HEK293 (cell line): ENCODE measurements around the gene TIMM21.

ENCODE experiments used
- CTCF ChIA-PET: fragments of 350-600 bp; formaldehyde crosslinking; extraction: SDS; loops from one replicate; lab custom pipeline; 2021; ENCODE audit warnings: antibody characterized with exemption; lab: Yijun Ruan, JAX
- POLR2A ChIA-PET: fragments of 300-600 bp; formaldehyde crosslinking; extraction: SDS; loops from one replicate; lab custom pipeline; 2020; ENCODE audit warnings: antibody characterized with exemption, inconsistent platforms; lab: Yijun Ruan, JAX
- H3K27ac ChIP-seq: fragments of 200-500 bp; sonication (Bioruptor generic); 2 replicates; pipeline ENCODE4 v1.5.1; 2014; ENCODE audit warnings: low read depth, low read length, control low read depth, inconsistent platforms; ENCODE audit errors: extremely low read depth
- H3K36me3 ChIP-seq, 2 experiments: fragments of 200-500 bp in 1 of 2; sonication (Bioruptor generic) in 1 of 2; 1 replicate in 1 of 2; 2 replicates in 1 of 2; pipeline ENCODE4 v1.5.1; 2014 to 2017; ENCODE audit warnings: inconsistent platforms in 2 of 2, low read length in 2 of 2; ENCODE audit not compliant: control insufficient read depth in 2 of 2, insufficient read depth in 1 of 2
- H3K4me1 ChIP-seq: fragments of 200-500 bp; sonication (Bioruptor generic); 2 replicates; pipeline ENCODE4 v1.5.1; 2014; ENCODE audit warnings: mild to moderate bottlenecking, low read length, inconsistent platforms; ENCODE audit not compliant: control insufficient read depth, insufficient read depth
- H3K4me3 ChIP-seq: 2 replicates; pipeline ENCODE4 v1.5.1; 2011; ENCODE audit warnings: low read depth, mild to moderate bottlenecking, control low read depth, low read length, moderate library complexity
- H3K9me3 ChIP-seq: fragments of 200-500 bp; sonication (Bioruptor generic); 2 replicates; pipeline ENCODE4 v1.5.1; 2014; ENCODE audit warnings: low read depth, low read length, inconsistent platforms; ENCODE audit not compliant: control insufficient read depth, insufficient read depth
- ELK4 ChIP-seq: IDR thresholded peaks from 2 replicates; pipeline ENCODE4 v1.6.1; 2011; ENCODE audit warnings: mild to moderate bottlenecking, low read depth, low read length, borderline replicate concordance
- FEZF1 ChIP-seq: fragments of 450-650 bp; formaldehyde crosslinking; IDR thresholded peaks from 2 replicates; pipeline ENCODE4 v1.5.1; 2016; ENCODE audit warnings: missing biosample characterization, missing genetic modification characterization
- HOXA7 ChIP-seq: sonication (generic); formaldehyde crosslinking; IDR thresholded peaks from 2 replicates; pipeline ENCODE4 v1.8.1; 2022; ENCODE audit warnings: missing genetic modification reagents, borderline replicate concordance
- IKZF3 ChIP-seq: fragments of 450-650 bp; IDR thresholded peaks from 2 replicates; pipeline ENCODE4 v1.5.0; 2018; ENCODE audit warnings: missing biosample characterization, mild to moderate bottlenecking, missing genetic modification characterization, moderate library complexity
- SALL2 ChIP-seq: fragments of 450-650 bp; formaldehyde crosslinking; IDR thresholded peaks from 2 replicates; pipeline ENCODE4 v1.5.0; 2017; ENCODE audit warnings: missing biosample characterization, mild to moderate bottlenecking, missing genetic modification characterization, borderline replicate concordance
- SCRT2 ChIP-seq: fragments of 450-650 bp; formaldehyde crosslinking; IDR thresholded peaks from 2 replicates; pipeline ENCODE4 v1.5.1; 2016; ENCODE audit warnings: missing biosample characterization, missing genetic modification characterization
- WT1 ChIP-seq: fragments of 450-650 bp; formaldehyde crosslinking; IDR thresholded peaks from 2 replicates; pipeline ENCODE4 v1.5.1; 2016; ENCODE audit warnings: missing biosample characterization, missing genetic modification characterization
- ZBTB20 ChIP-seq: fragments of 450-650 bp; formaldehyde crosslinking; IDR thresholded peaks from 2 replicates; pipeline ENCODE4 v1.5.1; 2016; ENCODE audit warnings: missing biosample characterization, missing genetic modification characterization
- ZFP37 ChIP-seq: fragments of 450-650 bp; formaldehyde crosslinking; IDR thresholded peaks from 2 replicates; pipeline ENCODE4 v1.5.1; 2016; ENCODE audit warnings: missing biosample characterization, missing genetic modification characterization
- ZNF155 ChIP-seq: fragments of 450-650 bp; formaldehyde crosslinking; IDR thresholded peaks from 2 replicates; pipeline ENCODE4 v1.5.1; 2016; ENCODE audit warnings: missing biosample characterization, missing genetic modification characterization
- ZNF169 ChIP-seq: fragments of 450-650 bp; formaldehyde crosslinking; IDR thresholded peaks from 2 replicates; pipeline ENCODE4 v1.5.1; 2016; ENCODE audit warnings: missing biosample characterization, missing genetic modification characterization
- ZNF2 ChIP-seq: fragments of 450-650 bp; formaldehyde crosslinking; IDR thresholded peaks from 2 replicates; pipeline ENCODE4 v1.5.1; 2016; ENCODE audit warnings: missing biosample characterization, missing genetic modification characterization
- ZNF211 ChIP-seq: fragments of 450-650 bp; formaldehyde crosslinking; IDR thresholded peaks from 2 replicates; pipeline ENCODE4 v1.5.1; 2016; ENCODE audit warnings: low read depth, missing biosample characterization, missing genetic modification characterization
- ZNF266 ChIP-seq: fragments of 450-650 bp; formaldehyde crosslinking; IDR thresholded peaks from 2 replicates; pipeline ENCODE4 v1.5.1; 2016; ENCODE audit warnings: missing biosample characterization, missing genetic modification characterization, low read depth
- ZNF426 ChIP-seq: fragments of 450-650 bp; formaldehyde crosslinking; IDR thresholded peaks from 2 replicates; pipeline ENCODE4 v1.5.1; 2017; ENCODE audit warnings: missing biosample characterization, missing genetic modification characterization, mild to moderate bottlenecking, inconsistent platforms, moderate library complexity
- ZNF488 ChIP-seq: fragments of 450-650 bp; formaldehyde crosslinking; IDR thresholded peaks from 2 replicates; pipeline ENCODE4 v1.5.1; 2016; ENCODE audit warnings: missing biosample characterization, missing genetic modification characterization
- ZNF510 ChIP-seq: fragments of 450-650 bp; formaldehyde crosslinking; IDR thresholded peaks from 2 replicates; pipeline ENCODE4 v1.5.1; 2018; ENCODE audit warnings: mild to moderate bottlenecking, missing genetic modification characterization, missing biosample characterization; ENCODE audit not compliant: insufficient replicate concordance
- ZNF521 ChIP-seq: fragments of 450-650 bp; formaldehyde crosslinking; IDR thresholded peaks from 2 replicates; pipeline ENCODE4 v1.5.1; 2017; ENCODE audit warnings: missing biosample characterization, mild to moderate bottlenecking, missing genetic modification characterization
- ZNF549 ChIP-seq: fragments of 450-650 bp; IDR thresholded peaks from 2 replicates; pipeline ENCODE4 v1.5.1; 2018; ENCODE audit warnings: missing biosample characterization, missing genetic modification characterization, mild to moderate bottlenecking, inconsistent platforms, moderate library complexity
- ZNF585B ChIP-seq: fragments of 450-650 bp; formaldehyde crosslinking; IDR thresholded peaks from 2 replicates; pipeline ENCODE4 v1.5.1; 2016; ENCODE audit warnings: missing biosample characterization, missing genetic modification characterization
- ZNF658 ChIP-seq: fragments of 450-650 bp; formaldehyde crosslinking; IDR thresholded peaks from 2 replicates; pipeline ENCODE4; 2016; ENCODE audit warnings: missing biosample characterization, missing genetic modification characterization
- ZNF664 ChIP-seq: fragments of 450-650 bp; formaldehyde crosslinking; IDR thresholded peaks from 2 replicates; pipeline ENCODE4 v1.5.1; 2016; ENCODE audit warnings: missing biosample characterization, missing genetic modification characterization
- ZNF701 ChIP-seq: fragments of 450-650 bp; formaldehyde crosslinking; IDR thresholded peaks from 2 replicates; pipeline ENCODE4 v1.5.1; 2016; ENCODE audit warnings: missing biosample characterization, missing genetic modification characterization
- ZNF747 ChIP-seq: fragments of 450-650 bp; formaldehyde crosslinking; IDR thresholded peaks from 2 replicates; pipeline ENCODE4 v1.5.1; 2016; ENCODE audit warnings: missing biosample characterization, missing genetic modification characterization
- ZNF76 ChIP-seq: fragments of 450-650 bp; formaldehyde crosslinking; IDR thresholded peaks from 2 replicates; pipeline ENCODE4; 2016; ENCODE audit warnings: low read depth, missing biosample characterization, missing genetic modification characterization, borderline replicate concordance
- ZSCAN30 ChIP-seq: fragments of 450-650 bp; IDR thresholded peaks from 2 replicates; pipeline ENCODE4 v1.5.1; 2018; ENCODE audit warnings: missing biosample characterization, mild to moderate bottlenecking, missing genetic modification characterization, moderate library complexity
- ZXDB ChIP-seq: fragments of 450-650 bp; formaldehyde crosslinking; IDR thresholded peaks from 2 replicates; pipeline ENCODE4 v1.5.1; 2016; ENCODE audit warnings: missing biosample characterization, missing genetic modification characterization
- TF ChIP-seq, protein P1 (sequence below): fragments of 450-650 bp; formaldehyde crosslinking; IDR thresholded peaks from 2 replicates; pipeline ENCODE4 v1.5.1; 2016; ENCODE audit warnings: missing biosample characterization, missing genetic modification characterization
- TF ChIP-seq, protein P2 (sequence below): fragments of 450-650 bp; formaldehyde crosslinking; IDR thresholded peaks from 2 replicates; pipeline ENCODE4 v1.5.1; 2016; ENCODE audit warnings: missing biosample characterization, missing genetic modification characterization
- TF ChIP-seq, protein P3 (sequence below): fragments of 450-650 bp; formaldehyde crosslinking; IDR thresholded peaks from 2 replicates; pipeline ENCODE4 v1.5.1; 2016; ENCODE audit warnings: missing biosample characterization, missing genetic modification characterization

TIMM21 gene

GRCh38 chr18:74128159-74128558 is 20.2 kb upstream of the TIMM21 start (continued):
- TF ChIP-seq, protein P1, sequence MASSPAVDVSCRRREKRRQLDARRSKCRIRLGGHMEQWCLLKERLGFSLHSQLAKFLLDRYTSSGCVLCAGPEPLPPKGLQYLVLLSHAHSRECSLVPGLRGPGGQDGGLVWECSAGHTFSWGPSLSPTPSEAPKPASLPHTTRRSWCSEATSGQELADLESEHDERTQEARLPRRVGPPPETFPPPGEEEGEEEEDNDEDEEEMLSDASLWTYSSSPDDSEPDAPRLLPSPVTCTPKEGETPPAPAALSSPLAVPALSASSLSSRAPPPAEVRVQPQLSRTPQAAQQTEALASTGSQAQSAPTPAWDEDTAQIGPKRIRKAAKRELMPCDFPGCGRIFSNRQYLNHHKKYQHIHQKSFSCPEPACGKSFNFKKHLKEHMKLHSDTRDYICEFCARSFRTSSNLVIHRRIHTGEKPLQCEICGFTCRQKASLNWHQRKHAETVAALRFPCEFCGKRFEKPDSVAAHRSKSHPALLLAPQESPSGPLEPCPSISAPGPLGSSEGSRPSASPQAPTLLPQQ = no peak
- TF ChIP-seq SCRT2 (tag by site-specific recombination) = no peak
- no peak for TF ChIP-seq FEZF1 (tag by site-specific recombination)
- no peak for TF ChIP-seq ZNF521 (tag by site-specific recombination)

- no peaks in the 10 kb centered on the region for H3K36me3 ChIP-seq
- CTCF ChIA-PET = no interaction called here
- H3K4me1 ChIP-seq = no peaks in the 10 kb centered on the region
- no peak overlapping the region for H3K27ac ChIP-seq
- no peaks in the 10 kb centered on the region for H3K9me3 ChIP-seq
- POLR2A ChIA-PET = no interaction called here
- TF ChIP-seq ZNF510 (tag by site-specific recombination) (no peak), HOXA7 (no peak), ZBTB20 (no peak), ZNF658 (no peak), ZNF549 (tag by site-specific recombination) (no peak), ZNF426 (tag by site-specific recombination) (no peak), ZSCAN30 (tag by site-specific recombination) (no peak), ZNF747 (tag by site-specific recombination) (no peak), ZNF2 (no peak), ZNF664 (tag by site-specific recombination) (no peak), ZNF701 (tag by site-specific recombination) (no peak), ZNF211 (tag by site-specific recombination) (no peak), WT1 (tag by site-specific recombination) (no peak)
- TF ChIP-seq, protein P2, sequence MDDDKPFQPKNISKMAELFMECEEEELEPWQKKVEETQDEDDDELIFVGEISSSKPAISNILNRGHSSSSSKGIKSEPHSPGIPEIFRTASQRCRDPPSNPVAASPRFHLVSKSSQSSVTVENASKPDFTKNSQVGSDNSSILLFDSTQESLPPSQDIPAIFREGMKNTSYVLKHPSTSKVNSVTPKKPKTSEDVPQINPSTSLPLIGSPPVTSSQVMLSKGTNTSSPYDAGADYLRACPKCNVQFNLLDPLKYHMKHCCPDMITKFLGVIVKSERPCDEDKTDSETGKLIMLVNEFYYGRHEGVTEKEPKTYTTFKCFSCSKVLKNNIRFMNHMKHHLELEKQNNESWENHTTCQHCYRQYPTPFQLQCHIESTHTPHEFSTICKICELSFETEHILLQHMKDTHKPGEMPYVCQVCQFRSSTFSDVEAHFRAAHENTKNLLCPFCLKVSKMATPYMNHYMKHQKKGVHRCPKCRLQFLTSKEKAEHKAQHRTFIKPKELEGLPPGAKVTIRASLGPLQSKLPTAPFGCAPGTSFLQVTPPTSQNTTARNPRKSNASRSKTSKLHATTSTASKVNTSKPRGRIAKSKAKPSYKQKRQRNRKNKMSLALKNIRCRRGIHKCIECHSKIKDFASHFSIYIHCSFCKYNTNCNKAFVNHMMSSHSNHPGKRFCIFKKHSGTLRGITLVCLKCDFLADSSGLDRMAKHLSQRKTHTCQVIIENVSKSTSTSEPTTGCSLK (tag by site-specific recombination) = no peak
- TF ChIP-seq, all 188 proteins: peak for 0
- no peak overlapping the region for H3K4me3 ChIP-seq
Measured at GRCh38 chr18:74131124-74131523, 17.2 kb upstream of the TIMM21 start.

GRCh38 chr18:74132201-74132600 is 16.1 kb upstream of the TIMM21 start:
- Histone ChIP-seq H3K4me3 (no peak overlapping the region), H3K27ac (no peak overlapping the region), H3K4me1 (no peaks in the 10 kb centered on the region), H3K36me3 (no peaks in the 10 kb centered on the region), H3K9me3 (no peaks in the 10 kb centered on the region)
- POLR2A ChIA-PET = no interaction called here
- CTCF ChIA-PET = interaction anchor here (0.6 to 0.9 kb wide), 2 partner anchors 18 to 21 kb away, joined by 3 read pairs; no protein-coding TSS in a partner anchor
- TF ChIP-seq ZXDB (tag by site-specific recombination) (no peak), SALL2 (tag by site-specific recombination) (no peak), ZNF76 (tag by site-specific recombination) (no peak), ZNF169 (tag by site-specific recombination) (no peak), ZNF155 (tag by site-specific recombination) (no peak), ZNF488 (tag by site-specific recombination) (no peak), ZNF266 (tag by site-specific recombination) (no peak), ELK4 (no peak), ZNF585B (tag by site-specific recombination) (no peak), FEZF1 (tag by site-specific recombination) (no peak), IKZF3 (tag by site-specific recombination) (no peak), ZFP37 (tag by site-specific recombination) (no peak)
- TF ChIP-seq, protein P3, sequence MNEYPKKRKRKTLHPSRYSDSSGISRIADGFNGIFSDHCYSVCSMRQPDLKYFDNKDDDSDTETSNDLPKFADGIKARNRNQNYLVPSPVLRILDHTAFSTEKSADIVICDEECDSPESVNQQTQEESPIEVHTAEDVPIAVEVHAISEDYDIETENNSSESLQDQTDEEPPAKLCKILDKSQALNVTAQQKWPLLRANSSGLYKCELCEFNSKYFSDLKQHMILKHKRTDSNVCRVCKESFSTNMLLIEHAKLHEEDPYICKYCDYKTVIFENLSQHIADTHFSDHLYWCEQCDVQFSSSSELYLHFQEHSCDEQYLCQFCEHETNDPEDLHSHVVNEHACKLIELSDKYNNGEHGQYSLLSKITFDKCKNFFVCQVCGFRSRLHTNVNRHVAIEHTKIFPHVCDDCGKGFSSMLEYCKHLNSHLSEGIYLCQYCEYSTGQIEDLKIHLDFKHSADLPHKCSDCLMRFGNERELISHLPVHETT (tag by site-specific recombination) = no peak
